ENCODE results near the gene LACTBL1. TPM values are rescaled to one million over a fixed set of nuclear protein-coding genes. Genes with fewer than 3 reads are reported as not detected.
"Not testable (repeated sequence)": the region's sequence is repeated elsewhere in the genome, so short reads cannot be mapped to it uniquely, and the experiment has no call there.

Gene LACTBL1
- total RNA-seq, 1 donor from 2014 or later: not detected

GRCh38 chr1:22995774-22996173, 23.1 kb upstream of the LACTBL1 start:
- no peak for FAIRE-seq
- DNase-seq (ENCODE audit: low read depth): no peak
- H3K36me3 ChIP-seq (ENCODE audit: control insufficient read depth, insufficient read depth, low read length): no peaks in the 10 kb centered on the region
- H3K4me3 ChIP-seq (ENCODE audit: low read depth, low read length): no peak overlapping the region
- no peak for TF ChIP-seq CTCF (IDR thresholded peaks at IDR 0.05; ENCODE audit: insufficient read depth, low read length, severe bottlenecking)
- no peaks in the 10 kb centered on the region for H3K27me3 ChIP-seq (ENCODE audit: control insufficient read depth, insufficient read depth, low read length)

DNA sequence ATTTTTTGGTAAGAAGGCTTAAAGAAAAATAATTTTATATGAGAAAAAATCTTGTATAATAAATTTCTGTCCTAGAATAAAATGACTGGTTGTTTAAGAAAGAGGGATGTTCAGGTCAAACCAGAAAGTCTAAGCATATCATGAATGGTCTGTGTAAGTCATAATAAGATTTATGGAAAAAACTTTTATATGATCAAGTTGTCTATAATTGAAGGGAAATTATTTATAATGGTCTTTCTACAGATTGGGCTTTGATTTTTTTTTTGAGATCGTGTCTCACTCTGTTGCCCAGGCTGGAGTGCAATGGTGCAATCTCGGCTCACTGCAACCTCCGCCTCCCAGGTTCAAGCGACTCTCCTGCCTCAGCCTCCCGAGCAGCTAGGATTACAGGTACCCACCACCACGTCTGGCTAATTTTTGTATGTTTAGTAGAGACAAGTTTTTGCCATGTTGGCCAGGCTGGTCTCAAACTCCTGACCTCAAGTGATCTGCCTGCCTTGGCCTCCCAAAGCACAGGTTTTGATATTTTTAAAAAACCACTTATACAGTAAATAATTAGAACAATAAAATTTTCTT, 20.6 kb upstream of the LACTBL1 start:
- H3K4me3 ChIP-seq (ENCODE audit: low read depth, low read length); H3K27me3 ChIP-seq (ENCODE audit: control insufficient read depth, insufficient read depth, low read length); H3K36me3 ChIP-seq (ENCODE audit: control insufficient read depth, insufficient read depth, low read length); FAIRE-seq; DNase-seq (ENCODE audit: low read depth): not testable (repeated sequence)

DNA sequence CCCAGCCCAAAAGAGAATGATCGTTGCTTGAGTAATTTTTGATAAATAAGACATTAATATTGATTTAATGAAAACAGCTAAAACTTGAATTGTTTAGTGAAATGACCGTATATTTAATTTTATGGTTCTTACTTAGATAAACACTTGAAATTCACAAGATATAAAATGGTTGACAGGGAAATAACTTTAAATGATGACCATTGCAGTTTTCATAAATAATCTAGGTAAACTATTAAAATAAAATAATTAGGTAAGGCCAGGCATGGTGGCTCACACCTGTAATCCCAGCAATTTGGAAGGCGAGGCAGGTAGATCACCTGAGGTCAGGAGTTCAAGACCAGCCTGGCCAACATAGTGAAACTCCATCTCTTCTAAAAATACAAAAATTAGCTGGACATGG, 19.7 kb upstream of the LACTBL1 start:
- H3K27me3 ChIP-seq (ENCODE audit: control insufficient read depth, insufficient read depth, low read length); FAIRE-seq; DNase-seq (ENCODE audit: low read depth); H3K4me3 ChIP-seq (ENCODE audit: low read depth, low read length); H3K36me3 ChIP-seq (ENCODE audit: control insufficient read depth, insufficient read depth, low read length): not testable (repeated sequence)

DNA sequence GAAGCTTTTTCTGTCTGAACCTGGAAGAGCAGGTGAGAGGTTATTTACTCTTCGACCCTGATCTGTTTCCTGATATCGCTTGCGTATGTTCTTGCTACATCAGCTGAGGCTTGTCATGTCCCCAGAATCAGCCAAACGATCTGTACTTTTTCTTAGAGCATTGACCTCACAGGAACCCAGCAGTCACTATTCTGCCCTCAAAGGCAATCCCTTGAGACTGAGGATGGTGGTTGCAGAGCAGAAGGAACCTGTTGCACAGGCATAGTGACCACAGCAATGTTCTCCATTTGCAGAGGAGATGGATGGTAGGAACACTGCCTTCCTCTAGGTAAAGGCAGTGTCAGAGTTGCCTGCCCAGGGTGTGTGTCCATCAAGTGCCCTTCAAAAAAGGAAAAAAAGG, 11.3 kb upstream of the LACTBL1 start:
- DNase-seq (ENCODE audit: low read depth) (no peak), FAIRE-seq (no peak)
- Histone ChIP-seq H3K4me3 (ENCODE audit: low read depth, low read length) (no peak overlapping the region), H3K36me3 (ENCODE audit: control insufficient read depth, insufficient read depth, low read length) (no peaks in the 10 kb centered on the region), H3K27me3 (ENCODE audit: control insufficient read depth, insufficient read depth, low read length) (no peaks in the 10 kb centered on the region)
- TF ChIP-seq CTCF (IDR thresholded peaks at IDR 0.05; ENCODE audit: insufficient read depth, low read length, severe bottlenecking): no peak

GRCh38 chr1:22980471-22980790, 7.8 kb upstream of the LACTBL1 start:
- not testable (repeated sequence) for H3K27me3 ChIP-seq (ENCODE audit: control insufficient read depth, insufficient read depth, low read length); DNase-seq (ENCODE audit: low read depth); H3K36me3 ChIP-seq (ENCODE audit: control insufficient read depth, insufficient read depth, low read length); H3K4me3 ChIP-seq (ENCODE audit: low read depth, low read length); FAIRE-seq

DNA sequence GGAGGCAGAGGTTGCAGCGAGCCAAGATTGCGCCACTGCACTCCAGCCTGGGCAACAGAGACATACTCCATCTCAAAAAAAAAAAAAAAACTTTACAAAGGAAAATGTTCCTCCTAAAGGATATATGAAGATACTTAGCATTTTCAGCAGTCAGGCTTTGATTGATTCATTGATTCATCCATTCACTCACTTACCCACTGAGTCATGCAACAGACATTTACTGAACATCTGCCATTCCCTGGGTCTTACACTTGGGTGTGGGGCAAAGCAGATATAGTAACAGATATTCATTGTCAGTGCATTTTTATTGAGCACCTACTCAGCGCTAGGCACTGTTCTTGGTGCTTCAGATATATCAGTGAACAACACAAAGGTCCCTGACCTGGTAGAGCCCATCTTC, 5.6 kb upstream of the LACTBL1 start:
- no peak for TF ChIP-seq CTCF (IDR thresholded peaks at IDR 0.05; ENCODE audit: insufficient read depth, low read length, severe bottlenecking)
- FAIRE-seq (no peak), DNase-seq (ENCODE audit: low read depth) (peak; percentile 79)
- Histone ChIP-seq H3K4me3 (ENCODE audit: low read depth, low read length) (no peak overlapping the region), H3K27me3 (ENCODE audit: control insufficient read depth, insufficient read depth, low read length) (no peaks in the 10 kb centered on the region), H3K36me3 (ENCODE audit: control insufficient read depth, insufficient read depth, low read length) (no peaks in the 10 kb centered on the region)

- H3K36me3 ChIP-seq (ENCODE audit: control insufficient read depth, insufficient read depth, low read length): no peaks in the 10 kb centered on the region
- H3K4me3 ChIP-seq (ENCODE audit: low read depth, low read length): no peak overlapping the region
- peak; percentile 70 for DNase-seq (ENCODE audit: low read depth)
- TF ChIP-seq CTCF (IDR thresholded peaks at IDR 0.05; ENCODE audit: insufficient read depth, low read length, severe bottlenecking): peak; percentile 87
- H3K27me3 ChIP-seq (ENCODE audit: control insufficient read depth, insufficient read depth, low read length): no peaks in the 10 kb centered on the region
- peak; percentile 93 for FAIRE-seq
Observed at GRCh38 chr1:22976461-22977243, 4.0 kb upstream of the LACTBL1 start.
